CD4-positive, alpha-beta memory T cell (primary cell): ENCODE measurements around the gene ARSB. TPM values are rescaled to one million over a fixed set of nuclear protein-coding genes. Genes with fewer than 3 reads are reported as not detected.

Experiments used
- CTCF ChIA-PET: fragments of 350-600 bp; sonication (Branson Sonifier 250); formaldehyde crosslinking; loops from one replicate; lab custom pipeline; 2021; ENCODE audit warnings: inconsistent platforms; ENCODE audit not compliant: partially characterized antibody; lab: Charles Lee
- POLR2A ChIA-PET: fragments of 350-600 bp; sonication (Branson Sonifier 250); formaldehyde crosslinking; loops from one replicate; lab custom pipeline; 2021; ENCODE audit not compliant: partially characterized antibody; lab: Charles Lee
- DNase-seq, 5 donors: peaks; one replicate each; pipeline versions ENCODE4 v3.0.0 to v3.0.0-alpha.2; 2020 to 2022; ENCODE audit warnings: mixed read lengths in 1 of 5
- H3K27ac ChIP-seq: one replicate; pipeline ENCODE4 v1.7.0; 2013; ENCODE audit warnings: low read depth, low read length
- H3K27me3 ChIP-seq: 2 replicates; pipeline ENCODE4 v1.7.0; 2013; ENCODE audit warnings: mild to moderate bottlenecking, low read length, moderate library complexity; ENCODE audit not compliant: insufficient read depth
- H3K36me3 ChIP-seq: 2 replicates; pipeline ENCODE4 v1.7.0; 2013; ENCODE audit warnings: mild to moderate bottlenecking, low read length, moderate library complexity; ENCODE audit not compliant: insufficient read depth
- H3K4me1 ChIP-seq: 2 replicates; pipeline ENCODE4 v1.7.0; 2013; ENCODE audit warnings: mild to moderate bottlenecking, low read length, moderate library complexity; ENCODE audit not compliant: insufficient read depth
- H3K4me3 ChIP-seq, 2 donors: one replicate each; pipeline ENCODE4 v1.7.0; 2013; ENCODE audit warnings: low read length in 2 of 2, mild to moderate bottlenecking in 1 of 2
- H3K9me3 ChIP-seq, 2 donors: one replicate each; pipeline ENCODE4 v1.7.0; 2013; ENCODE audit warnings: low read length in 2 of 2, control low read depth in 1 of 2; ENCODE audit not compliant: control insufficient read depth in 1 of 2
- H3K27ac Mint-ChIP-seq, 7 donors: one replicate each; pipeline ENCODE4 v1.8.0; 2020 to 2021; ENCODE audit warnings: mixed read lengths in 7 of 7, mild to moderate bottlenecking in 6 of 7, inconsistent platforms in 3 of 7, moderate library complexity in 3 of 7
- H3K27me3 Mint-ChIP-seq, 2 donors: one replicate each; pipeline ENCODE4 v1.8.0; 2020 to 2021; ENCODE audit warnings: mixed read lengths in 2 of 2
- H3K36me3 Mint-ChIP-seq, 2 donors: one replicate each; pipeline ENCODE4 v1.8.0; 2020 to 2021; ENCODE audit warnings: mixed read lengths in 2 of 2, inconsistent platforms in 1 of 2, mild to moderate bottlenecking in 1 of 2
- H3K4me1 Mint-ChIP-seq, 4 donors: one replicate each; pipeline ENCODE4 v1.8.0; 2020 to 2021; ENCODE audit warnings: mixed read lengths in 4 of 4, mild to moderate bottlenecking in 1 of 4
- H3K4me3 Mint-ChIP-seq, 8 donors: one replicate each; pipeline ENCODE4 v1.8.0; 2020 to 2021; ENCODE audit warnings: mixed read lengths in 8 of 8, mild to moderate bottlenecking in 7 of 8, moderate library complexity in 6 of 8, inconsistent platforms in 3 of 8
- H3K9me3 Mint-ChIP-seq, 8 donors: one replicate each; pipeline ENCODE4 v1.8.0; 2020 to 2021; ENCODE audit warnings: mixed read lengths in 8 of 8, mild to moderate bottlenecking in 5 of 8, inconsistent platforms in 3 of 8, moderate library complexity in 1 of 8
- intact Hi-C: fragments of 100-400 bp; cut with micrococcal nuclease; formaldehyde crosslinking; loops from one replicate; pipeline ENCODE4 v1.15.1; 2023
- polyA plus RNA-seq, 2 donors: library from polyadenylated mRNA; unstranded; fragments of 300-500 nt; fragmentation: Illumina TruSeq; gene quantifications; one replicate each; pipeline ENCODE4 v1.2.3, GENCODE V29; 2021
- total RNA-seq, 2 experiments: library from RNA; stranded (reverse); gene quantifications; one replicate each; pipeline ENCODE4 v1.2.3, GENCODE V29; 2021

Gene ARSB
- total and polyA plus RNA-seq, 4 experiments from 2014 or later, result 4.2 to 5.8 (median 4.9) TPM

- CTCF ChIA-PET, result no interaction called here
- no peak for DNase-seq
- H3K27ac ChIP-seq, result no peak overlapping the region
- POLR2A ChIA-PET, result no interaction called here
- no peaks in the 10 kb centered on the region for H3K27me3 ChIP-seq
- no peak overlapping the region for H3K4me3 ChIP-seq
- H3K36me3 ChIP-seq, result no peaks in the 10 kb centered on the region
- peaks cover 8% of the 10 kb centered on the region for H3K4me1 ChIP-seq
- no peaks in the 10 kb centered on the region for H3K9me3 ChIP-seq
- Mint-ChIP-seq H3K4me3 (no peak overlapping the region), H3K9me3 (no peaks in the 10 kb centered on the region), H3K27ac (no peak overlapping the region), H3K27me3 (no peaks in the 10 kb centered on the region), H3K4me1 (peaks cover 7 to 17% (median 13%) of the 10 kb centered on the region in 4 donors), H3K36me3 (peaks cover 7 to 8% of the 10 kb centered on the region in 2 donors)
- intact Hi-C loops, result no loop called here
Measured at GRCh38 chr5:78890667-78891379, 94.3 kb downstream of the ARSB start.

DNA sequence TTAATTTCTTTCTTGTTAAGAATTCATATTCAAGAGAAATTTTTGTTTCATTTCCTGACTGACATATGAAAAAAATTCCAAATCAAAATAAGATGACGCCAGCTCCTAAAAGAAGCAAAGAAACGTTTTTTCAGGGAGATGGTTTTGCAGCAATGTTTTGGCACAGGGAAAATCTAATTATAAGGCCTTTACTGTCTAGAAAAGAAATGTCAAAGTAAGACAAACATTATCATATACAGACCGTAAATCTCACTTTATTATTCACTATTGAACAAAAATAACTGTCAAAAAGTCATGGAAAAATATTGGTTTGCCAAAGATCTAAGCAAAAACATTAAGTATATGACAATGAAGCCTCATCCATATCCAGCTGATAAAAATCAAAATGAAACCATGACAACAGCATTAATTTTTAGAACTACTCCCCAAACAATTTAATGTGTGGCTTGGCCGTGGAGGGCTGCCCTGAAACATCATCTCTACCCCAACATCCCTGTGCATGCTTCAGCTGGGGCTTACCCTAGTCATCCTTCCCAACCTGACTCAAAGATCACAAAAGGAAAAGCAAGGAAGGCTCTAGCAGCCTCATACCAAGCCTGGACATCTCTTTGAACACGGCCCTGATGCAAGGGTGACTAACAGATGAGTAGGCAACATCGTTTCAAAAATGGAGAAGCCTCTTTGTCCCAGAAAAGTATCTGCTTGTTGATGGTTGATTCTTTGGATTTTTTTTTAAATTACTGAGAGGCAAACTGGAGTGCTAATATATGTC, 95.6 kb downstream of the ARSB start:
- CTCF ChIA-PET, result interaction anchor here (0.7 to 1.4 kb wide), 2 partner anchors 25 to 27 kb away, joined by 3 read pairs; no protein-coding TSS in a partner anchor
- intact Hi-C loops, result no loop called here
- POLR2A ChIA-PET, result no interaction called here

GRCh38 chr5:78888580-78889368, 96.3 kb downstream of the ARSB start:
- Mint-ChIP-seq H3K4me1 (peaks cover 7 to 17% (median 13%) of the 10 kb centered on the region in 4 donors), H3K9me3 (no peaks in the 10 kb centered on the region), H3K27ac (no peak overlapping the region), H3K36me3 (peaks cover 6 to 13% of the 10 kb centered on the region in 2 donors), H3K27me3 (no peaks in the 10 kb centered on the region), H3K4me3 (no peak overlapping the region)
- intact Hi-C loops, result no loop called here
- H3K27ac ChIP-seq, result no peak overlapping the region
- no peak overlapping the region for H3K4me3 ChIP-seq
- no peaks in the 10 kb centered on the region for H3K36me3 ChIP-seq
- no peaks in the 10 kb centered on the region for H3K9me3 ChIP-seq
- CTCF ChIA-PET, result interaction anchor here (0.7 to 1.4 kb wide), 4 partner anchors 10 to 244 kb away, joined by 3 read pairs; no protein-coding TSS in a partner anchor
- H3K4me1 ChIP-seq, result peaks cover 8% of the 10 kb centered on the region
- no peaks in the 10 kb centered on the region for H3K27me3 ChIP-seq
- POLR2A ChIA-PET, result no interaction called here
- no peak for DNase-seq

More for the DNA sequence above, 95.6 kb downstream of the ARSB start:
- H3K4me1 Mint-ChIP-seq, result peaks cover 7 to 17% (median 13%) of the 10 kb centered on the region in 4 donors
- Histone ChIP-seq H3K4me1 (peaks cover 8% of the 10 kb centered on the region), H3K27me3 (no peaks in the 10 kb centered on the region), H3K27ac (no peak overlapping the region), H3K9me3 (no peaks in the 10 kb centered on the region), H3K36me3 (no peaks in the 10 kb centered on the region), H3K4me3 (no peak overlapping the region)
- H3K27ac Mint-ChIP-seq, result no peak overlapping the region
- no peaks in the 10 kb centered on the region for H3K9me3 Mint-ChIP-seq
- no peak for DNase-seq
- H3K4me3 Mint-ChIP-seq, result no peak overlapping the region
- H3K27me3 Mint-ChIP-seq, result no peaks in the 10 kb centered on the region
- H3K36me3 Mint-ChIP-seq, result peaks cover 9 to 10% of the 10 kb centered on the region in 2 donors

DNA sequence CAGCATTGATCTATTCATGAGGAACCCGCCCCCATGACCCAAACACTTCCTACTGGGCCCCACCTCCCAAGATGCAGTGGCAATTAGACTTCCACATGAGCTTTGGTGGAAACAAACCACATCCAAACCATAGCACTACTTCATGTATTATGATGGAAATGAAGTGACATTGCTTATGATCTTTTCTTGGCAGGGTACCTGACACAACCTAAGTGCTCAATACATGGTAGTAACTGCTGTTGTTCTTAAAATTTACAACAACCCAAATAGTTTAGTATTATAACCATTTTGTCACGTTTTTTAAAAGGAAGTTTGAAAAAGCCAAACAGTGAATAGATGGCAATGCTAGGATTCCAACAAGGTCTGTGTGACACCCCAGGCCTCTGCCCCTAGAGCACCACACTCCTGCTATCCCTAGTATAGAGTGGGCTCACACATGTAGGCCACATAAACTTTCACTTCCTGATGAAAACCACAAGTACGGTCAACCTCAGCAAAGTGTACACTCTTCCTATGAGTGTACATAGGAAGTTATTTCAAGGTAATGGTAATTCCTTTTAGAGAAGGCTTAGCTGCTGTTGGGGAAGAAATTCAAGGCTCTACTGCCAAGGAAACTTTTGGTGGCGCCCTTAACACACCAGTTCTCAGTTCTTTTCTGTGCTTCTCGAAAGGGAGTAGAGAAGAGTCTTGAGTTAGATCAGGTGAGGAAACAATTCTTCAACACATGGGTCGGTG, 97.6 kb downstream of the ARSB start:
- ChIA-PET CTCF (interaction anchor here (0.9 to 1.7 kb wide), 5 partner anchors 11 to 246 kb away, joined by 3 to 6 read pairs (median 3); no protein-coding TSS in a partner anchor), POLR2A (no interaction called here)
- Mint-ChIP-seq H3K36me3 (peaks cover 6 to 13% of the 10 kb centered on the region in 2 donors), H3K27ac (no peak overlapping the region), H3K9me3 (no peaks in the 10 kb centered on the region), H3K4me1 (peaks cover 7 to 17% (median 13%) of the 10 kb centered on the region in 4 donors), H3K27me3 (no peaks in the 10 kb centered on the region), H3K4me3 (no peak overlapping the region)
- Histone ChIP-seq H3K27me3 (no peaks in the 10 kb centered on the region), H3K4me1 (peaks cover 8% of the 10 kb centered on the region), H3K27ac (no peak overlapping the region), H3K36me3 (no peaks in the 10 kb centered on the region), H3K9me3 (no peaks in the 10 kb centered on the region), H3K4me3 (no peak overlapping the region)
- intact Hi-C loops, result no loop called here
- DNase-seq, result no peak

DNA sequence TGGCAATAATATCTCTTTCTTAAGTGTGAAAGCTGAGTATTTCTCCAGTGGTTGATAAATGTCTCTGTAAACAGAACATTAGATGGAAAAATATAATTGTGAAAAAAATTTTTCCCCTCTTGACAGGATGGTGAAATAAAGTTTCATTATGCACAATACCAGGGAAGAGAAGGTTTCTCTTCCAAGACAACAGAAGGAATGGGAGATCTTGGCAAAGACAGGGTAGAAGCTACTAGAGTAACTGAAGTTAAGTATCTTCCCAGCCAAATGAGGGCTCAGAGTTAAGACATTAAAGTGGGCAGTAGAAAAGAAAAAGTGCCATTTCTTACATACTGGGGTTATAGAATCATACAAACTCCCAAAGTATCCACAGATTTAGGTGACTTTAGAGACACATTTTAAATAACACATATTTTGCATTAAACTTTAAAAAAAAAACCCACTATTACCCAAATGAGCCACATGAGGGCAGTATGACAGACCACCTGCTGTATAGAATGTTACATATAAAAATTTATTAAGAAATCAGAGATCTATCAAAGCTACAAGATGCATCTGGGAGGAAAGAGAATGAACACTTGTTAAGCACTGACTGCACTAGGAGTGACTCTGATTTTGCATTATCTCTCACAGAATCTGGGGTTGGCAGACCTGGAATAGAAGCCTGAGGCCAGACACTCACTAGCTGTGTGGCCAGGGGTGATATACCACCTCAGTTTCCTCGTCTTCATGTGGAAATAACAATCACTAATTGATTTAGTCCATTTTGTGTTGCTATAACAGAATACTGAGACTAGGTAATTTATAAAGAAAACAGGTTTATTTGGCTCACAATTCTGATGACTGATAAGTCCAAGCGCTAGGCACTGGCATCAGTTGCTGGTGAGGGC, 98.5 kb downstream of the ARSB start:
- H3K9me3 ChIP-seq, result no peaks in the 10 kb centered on the region
- H3K9me3 Mint-ChIP-seq, result no peaks in the 10 kb centered on the region
- peak in 3 of 5 donors; percentile 2 to 14 (median 11) for DNase-seq
- peaks cover 8% of the 10 kb centered on the region for H3K4me1 ChIP-seq
- no peak overlapping the region for H3K4me3 Mint-ChIP-seq
- no peak overlapping the region for H3K27ac ChIP-seq
- H3K4me3 ChIP-seq, result no peak overlapping the region
- H3K27me3 ChIP-seq, result no peaks in the 10 kb centered on the region
- intact Hi-C loops, result loop anchor here (1.0 kb wide), 1 partner anchor 247 kb away; no protein-coding TSS in a partner anchor
- POLR2A ChIA-PET, result no interaction called here
- H3K36me3 Mint-ChIP-seq, result peaks cover 6 to 15% of the 10 kb centered on the region in 2 donors
- CTCF ChIA-PET, result interaction anchor here (1.2 to 2.7 kb wide), 5 partner anchors 11 to 247 kb away, joined by 3 to 10 read pairs (median 5); no protein-coding TSS in a partner anchor
- peak overlapping the region in 1 of 7 donors; percentile 13 for H3K27ac Mint-ChIP-seq
- no peaks in the 10 kb centered on the region for H3K36me3 ChIP-seq
- H3K4me1 Mint-ChIP-seq, result peaks cover 7 to 17% (median 13%) of the 10 kb centered on the region in 4 donors
- no peaks in the 10 kb centered on the region for H3K27me3 Mint-ChIP-seq

- DNase-seq, result no peak
- Histone ChIP-seq H3K27me3 (no peaks in the 10 kb centered on the region), H3K36me3 (no peaks in the 10 kb centered on the region), H3K4me1 (no peaks in the 10 kb centered on the region), H3K27ac (no peak overlapping the region), H3K9me3 (no peaks in the 10 kb centered on the region), H3K4me3 (no peak overlapping the region)
- H3K36me3 Mint-ChIP-seq, result peaks cover 11 to 16% of the 10 kb centered on the region in 2 donors
- H3K4me1 Mint-ChIP-seq, result peaks cover 0 to 1% (median under 1%) of the 10 kb centered on the region in 4 donors
- intact Hi-C loops, result no loop called here
- H3K27ac Mint-ChIP-seq, result no peak overlapping the region
- no peaks in the 10 kb centered on the region for H3K27me3 Mint-ChIP-seq
- H3K9me3 Mint-ChIP-seq, result no peaks in the 10 kb centered on the region
- H3K4me3 Mint-ChIP-seq, result no peak overlapping the region
- CTCF ChIA-PET, result no interaction called here
- POLR2A ChIA-PET, result no interaction called here
Measured at GRCh38 chr5:78881884-78882283, 103.2 kb downstream of the ARSB start.
